Uterus (tissue), 4 donors: ENCODE measurements around the gene PGLYRP3. TPM values are rescaled to one million over a fixed set of nuclear protein-coding genes. Genes with fewer than 3 reads are reported as not detected.
A peak's percentile ranks its signal among the peaks of the same experiment; 100 is the strongest.

Experiments used
- DNase-seq, 2 donors: peaks; one replicate each; pipeline ENCODE4 v3.0.0-alpha.2; 2019 to 2020
- H3K27ac ChIP-seq, 2 donors: fragments of 200-600 bp; sonication (generic); 1 replicate in 1 of 2; 2 replicates in 1 of 2; pipeline ENCODE4 v1.5.1; 2016 to 2018
- H3K27me3 ChIP-seq, 2 donors: fragments of 200-600 bp; sonication (generic); one replicate each; pipeline ENCODE4 v1.5.1; 2018 to 2019; ENCODE audit warnings: control low read depth in 1 of 2
- H3K36me3 ChIP-seq, 2 donors: fragments of 200-600 bp; sonication (generic); one replicate each; pipeline ENCODE4 v1.5.1; 2019; ENCODE audit warnings: control low read depth in 1 of 2
- H3K4me1 ChIP-seq, 2 donors: fragments of 200-600 bp; sonication (generic); one replicate each; pipeline ENCODE4 v1.5.1; 2018 to 2019; ENCODE audit warnings: control low read depth in 1 of 2
- H3K4me3 ChIP-seq, 2 donors: fragments of 200-600 bp; sonication (generic); 1 replicate in 1 of 2; 2 replicates in 1 of 2; pipeline ENCODE4 v1.5.1; 2018 to 2019; ENCODE audit warnings: mild to moderate bottlenecking in 1 of 2
- H3K9me3 ChIP-seq, 2 donors: fragments of 200-600 bp; sonication (generic); one replicate each; pipeline ENCODE4 v1.5.1; 2019; ENCODE audit warnings: control low read depth in 1 of 2
- POLR2A ChIP-seq, 2 donors: fragments of 450-650 bp; IDR thresholded peaks; one replicate each; pipeline ENCODE4 v1.6.1; 2016; ENCODE audit warnings: antibody characterized with exemption in 2 of 2, mild to moderate bottlenecking in 1 of 2, moderate library complexity in 1 of 2
- intact Hi-C: fragments of 100-400 bp; cut with DNase I; formaldehyde crosslinking; loops from one replicate; pipeline ENCODE4 v1.15.1; 2023; ENCODE audit warnings: low total_unique reads
- total RNA-seq, 4 donors: library from RNA; depleted of rRNA in 3 of 4; stranded (reverse); fragments of >200 nt in 3 of 4; gene quantifications; one replicate each; pipeline versions ENCODE4 v1.1.0 to v1.2.4, GENCODE V29; 2014 to 2023
- TF ChIP-seq, protein P1 (sequence below), 4 experiments: fragments of 200-600 bp in 2 of 4; fragments of 450-650 bp in 2 of 4; sonication (generic) in 2 of 4; IDR thresholded peaks; one replicate each; pipeline ENCODE4 v1.5.1; 2016 to 2019; ENCODE audit warnings: antibody characterized with exemption in 4 of 4, mild to moderate bottlenecking in 2 of 4, moderate library complexity in 1 of 4
- donor health status: DM: yes; HTN: yes; CAD: no.

PGLYRP3 gene
- total RNA-seq, 4 donors from 2014 or later = not detected

DNA sequence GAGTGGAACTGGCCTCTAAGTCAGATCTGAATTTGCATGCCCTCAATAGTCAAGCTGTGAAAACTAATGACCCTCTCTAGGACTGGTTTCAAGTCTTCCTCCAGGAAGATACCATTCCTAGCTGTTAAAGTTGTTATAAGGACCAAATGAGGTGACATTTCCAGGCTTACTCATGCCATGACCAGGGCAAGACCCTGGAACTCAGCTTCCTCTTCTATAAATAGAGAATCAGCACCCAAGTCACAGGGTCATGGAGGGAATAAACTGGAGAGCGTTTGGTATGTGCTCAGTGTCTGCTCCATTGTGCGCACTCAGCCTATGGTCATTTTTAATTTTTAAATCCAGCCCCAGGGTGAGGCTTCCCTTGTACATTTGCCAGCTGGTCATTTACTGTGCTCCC is 47.4 kb upstream of the PGLYRP3 start:
- Histone ChIP-seq H3K4me3 (no peak overlapping the region), H3K27ac (no peak overlapping the region), H3K9me3 (no peaks in the 10 kb centered on the region), H3K27me3 (no peaks in the 10 kb centered on the region), H3K4me1 (no peaks in the 10 kb centered on the region), H3K36me3 (no peaks in the 10 kb centered on the region)
- TF ChIP-seq, protein P1, sequence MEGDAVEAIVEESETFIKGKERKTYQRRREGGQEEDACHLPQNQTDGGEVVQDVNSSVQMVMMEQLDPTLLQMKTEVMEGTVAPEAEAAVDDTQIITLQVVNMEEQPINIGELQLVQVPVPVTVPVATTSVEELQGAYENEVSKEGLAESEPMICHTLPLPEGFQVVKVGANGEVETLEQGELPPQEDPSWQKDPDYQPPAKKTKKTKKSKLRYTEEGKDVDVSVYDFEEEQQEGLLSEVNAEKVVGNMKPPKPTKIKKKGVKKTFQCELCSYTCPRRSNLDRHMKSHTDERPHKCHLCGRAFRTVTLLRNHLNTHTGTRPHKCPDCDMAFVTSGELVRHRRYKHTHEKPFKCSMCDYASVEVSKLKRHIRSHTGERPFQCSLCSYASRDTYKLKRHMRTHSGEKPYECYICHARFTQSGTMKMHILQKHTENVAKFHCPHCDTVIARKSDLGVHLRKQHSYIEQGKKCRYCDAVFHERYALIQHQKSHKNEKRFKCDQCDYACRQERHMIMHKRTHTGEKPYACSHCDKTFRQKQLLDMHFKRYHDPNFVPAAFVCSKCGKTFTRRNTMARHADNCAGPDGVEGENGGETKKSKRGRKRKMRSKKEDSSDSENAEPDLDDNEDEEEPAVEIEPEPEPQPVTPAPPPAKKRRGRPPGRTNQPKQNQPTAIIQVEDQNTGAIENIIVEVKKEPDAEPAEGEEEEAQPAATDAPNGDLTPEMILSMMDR (IDR thresholded peaks at IDR 0.05) = no peak
- no peak for TF ChIP-seq POLR2A (IDR thresholded peaks at IDR 0.05)
- no peak for DNase-seq
- intact Hi-C loops = no loop called here

DNA sequence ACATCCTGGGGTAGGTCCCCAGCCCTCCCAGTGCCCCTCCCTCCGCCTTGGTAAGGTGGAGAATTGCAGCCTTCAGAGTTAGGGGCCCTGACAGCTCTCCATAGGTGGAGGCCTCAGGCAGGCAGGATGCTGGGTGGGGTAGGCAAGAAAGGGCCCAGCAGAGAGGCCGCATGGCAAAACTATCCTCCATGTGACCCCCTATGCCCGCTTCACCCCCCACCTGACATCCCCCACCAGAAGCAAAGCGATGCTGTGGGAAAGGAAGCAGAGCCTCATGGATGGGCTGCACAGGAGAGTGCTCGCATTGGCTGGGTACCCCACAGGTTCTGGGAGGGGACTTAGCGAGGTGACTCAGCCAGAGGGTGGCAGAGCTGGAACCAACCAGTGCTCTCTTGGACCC is 46.5 kb upstream of the PGLYRP3 start:
- no peak for DNase-seq
- TF ChIP-seq, protein P1 (IDR thresholded peaks at IDR 0.05) = no peak
- TF ChIP-seq POLR2A (IDR thresholded peaks at IDR 0.05) = no peak
- no peak overlapping the region for H3K4me3 ChIP-seq
- no peaks in the 10 kb centered on the region for H3K9me3 ChIP-seq
- intact Hi-C loops = no loop called here
- H3K27ac ChIP-seq = no peak overlapping the region
- H3K27me3 ChIP-seq = no peaks in the 10 kb centered on the region
- H3K36me3 ChIP-seq = no peaks in the 10 kb centered on the region
- no peaks in the 10 kb centered on the region for H3K4me1 ChIP-seq

DNA sequence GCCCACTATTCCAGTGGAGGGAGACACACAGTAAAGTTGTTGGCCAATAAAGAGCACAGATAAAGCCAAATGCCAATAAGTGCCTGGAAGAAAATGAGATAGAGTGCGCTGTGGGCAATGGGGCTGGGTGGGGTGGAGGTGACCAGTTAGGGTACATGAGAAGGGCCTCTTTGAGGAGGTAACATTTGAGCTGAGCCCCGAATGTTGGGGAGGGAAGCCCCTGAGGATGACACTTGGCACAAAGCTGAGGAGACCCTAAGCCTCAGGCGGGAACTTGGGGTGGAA is 45.9 kb upstream of the PGLYRP3 start:
- Histone ChIP-seq H3K9me3 (no peaks in the 10 kb centered on the region), H3K4me3 (no peak overlapping the region), H3K27me3 (no peaks in the 10 kb centered on the region), H3K27ac (no peak overlapping the region), H3K4me1 (no peaks in the 10 kb centered on the region), H3K36me3 (no peaks in the 10 kb centered on the region)
- intact Hi-C loops = no loop called here
- DNase-seq = no peak
- TF ChIP-seq, protein P1 (IDR thresholded peaks at IDR 0.05) = no peak
- no peak for TF ChIP-seq POLR2A (IDR thresholded peaks at IDR 0.05)

DNA sequence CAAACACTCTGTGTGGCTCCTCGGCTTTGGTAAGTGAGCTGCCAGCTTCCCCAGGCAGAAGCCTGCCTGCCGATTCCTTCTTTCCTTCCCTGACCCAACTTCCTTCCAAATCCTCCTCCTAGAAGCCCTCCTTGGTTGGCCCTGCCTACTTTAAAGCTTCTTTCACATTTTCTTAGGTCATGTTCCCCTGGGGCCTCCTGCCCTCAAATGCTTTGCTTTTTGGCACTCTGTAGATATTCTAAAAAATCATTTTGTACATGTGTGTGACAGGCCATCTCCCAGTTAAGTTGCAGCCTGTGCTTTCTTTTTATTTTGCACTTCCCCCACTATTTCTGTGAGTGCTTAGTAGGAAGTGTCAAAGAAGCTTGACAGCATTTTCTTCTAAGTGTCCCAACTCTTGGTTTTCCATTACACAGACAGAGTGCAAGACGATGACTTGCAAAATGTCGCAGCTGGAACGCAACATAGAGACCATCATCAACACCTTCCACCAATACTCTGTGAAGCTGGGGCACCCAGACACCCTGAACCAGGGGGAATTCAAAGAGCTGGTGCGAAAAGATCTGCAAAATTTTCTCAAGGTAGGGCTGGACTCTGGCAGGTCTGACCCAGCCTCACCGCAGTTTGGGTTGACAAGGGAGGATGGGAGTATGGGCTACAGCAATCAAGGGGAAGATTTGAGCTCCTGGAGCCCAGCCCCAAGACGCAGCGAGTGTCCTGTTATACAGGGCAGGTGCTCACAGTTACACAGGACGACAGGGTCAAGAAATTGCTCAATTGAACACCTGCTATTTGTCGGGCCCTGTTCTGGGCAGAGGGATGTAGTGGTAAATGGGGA is 45.3 kb upstream of the PGLYRP3 start, which contains the start of gene S100A9:
Gene S100A9, plus strand, starts transcription at position 2 of the 838 bp plus-strand sequence. Its CDS starts 430 bp downstream, at position 432.
- no peak within 1 kb of the TSS for H3K4me3 ChIP-seq
- intact Hi-C loops = no loop called here
- no peak within 1 kb of the TSS for H3K27ac ChIP-seq
- no peaks in the 10 kb centered on the region for H3K9me3 ChIP-seq
- no peak for TF ChIP-seq POLR2A (IDR thresholded peaks at IDR 0.05)
- TF ChIP-seq, protein P1 (IDR thresholded peaks at IDR 0.05) = no peak
- DNase-seq = no peak
- no peaks in the 10 kb centered on the region for H3K4me1 ChIP-seq
- no peaks in the 10 kb centered on the region for H3K36me3 ChIP-seq
- no peaks in the 10 kb centered on the region for H3K27me3 ChIP-seq

DNA sequence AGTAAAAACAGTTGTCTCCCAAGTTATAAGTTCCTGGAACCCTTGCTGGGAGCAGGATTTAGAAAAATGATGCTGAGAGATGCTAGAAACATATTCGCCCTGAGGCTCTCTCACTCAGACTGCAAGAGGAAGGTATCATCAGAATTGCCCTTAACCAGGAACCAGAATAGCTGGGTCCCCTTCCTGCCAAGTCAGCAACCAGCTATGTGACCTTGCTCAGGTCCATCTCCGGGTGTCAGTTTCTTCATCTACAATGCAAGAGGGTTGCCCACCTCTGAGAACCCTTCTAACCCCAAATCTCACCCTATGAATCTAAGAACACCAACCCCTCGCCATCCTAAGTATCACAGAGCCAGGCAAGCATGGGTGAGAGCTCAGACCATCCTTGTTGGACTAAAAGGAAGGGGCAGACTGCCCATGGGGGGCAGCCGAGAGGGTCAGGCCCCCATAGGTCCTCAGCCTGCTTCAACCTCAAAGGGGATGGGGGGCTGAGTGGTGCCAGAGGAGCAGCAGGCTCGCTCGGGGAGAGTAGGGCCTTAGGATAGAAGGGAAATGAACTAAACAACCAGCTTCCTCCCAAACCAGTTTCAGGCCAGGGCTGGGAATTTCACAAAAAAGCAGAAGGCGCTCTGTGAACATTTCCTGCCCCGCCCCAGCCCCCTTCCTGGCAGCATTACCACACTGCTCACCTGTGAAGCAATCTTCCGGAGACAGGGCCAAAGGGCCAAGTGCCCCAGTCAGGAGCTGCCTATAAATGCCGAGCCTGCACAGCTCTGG is 44.5 kb upstream of the PGLYRP3 start:
- no peaks in the 10 kb centered on the region for H3K4me1 ChIP-seq
- TF ChIP-seq, protein P1 (IDR thresholded peaks at IDR 0.05) = no peak
- no peak for TF ChIP-seq POLR2A (IDR thresholded peaks at IDR 0.05)
- no peak overlapping the region for H3K27ac ChIP-seq
- H3K4me3 ChIP-seq = no peak overlapping the region
- intact Hi-C loops = no loop called here
- H3K36me3 ChIP-seq = no peaks in the 10 kb centered on the region
- no peaks in the 10 kb centered on the region for H3K9me3 ChIP-seq
- no peaks in the 10 kb centered on the region for H3K27me3 ChIP-seq
- peak; percentile 24 to 27 for DNase-seq
